Vagina (tissue), 2 donors: ENCODE measurements around the gene NHP2.

Experiments used
- POLR2A ChIP-seq, 2 donors: fragments of 450-650 bp; IDR thresholded peaks; one replicate each; pipeline ENCODE4 v1.6.1; 2017; ENCODE audit warnings: antibody characterized with exemption in 2 of 2, mild to moderate bottlenecking in 2 of 2, moderate library complexity in 2 of 2
- POLR2AphosphoS5 ChIP-seq, 2 donors: sonication (generic); formaldehyde crosslinking; IDR thresholded peaks; one replicate each; pipeline ENCODE4 v1.9.0; 2017; ENCODE audit warnings: antibody characterized with exemption in 2 of 2, mild to moderate bottlenecking in 2 of 2, low read depth in 1 of 2; ENCODE audit not compliant: insufficient read depth in 1 of 2
- TF ChIP-seq, protein P1 (sequence below), 3 experiments: fragments of 450-650 bp in 2 of 3; fragments of 200-600 bp in 1 of 3; sonication (generic) in 1 of 3; IDR thresholded peaks; one replicate each; pipeline ENCODE4 v1.5.1; 2017 to 2019; ENCODE audit warnings: antibody characterized with exemption in 3 of 3, mild to moderate bottlenecking in 2 of 3, moderate library complexity in 2 of 3

- TF ChIP-seq, protein P1, sequence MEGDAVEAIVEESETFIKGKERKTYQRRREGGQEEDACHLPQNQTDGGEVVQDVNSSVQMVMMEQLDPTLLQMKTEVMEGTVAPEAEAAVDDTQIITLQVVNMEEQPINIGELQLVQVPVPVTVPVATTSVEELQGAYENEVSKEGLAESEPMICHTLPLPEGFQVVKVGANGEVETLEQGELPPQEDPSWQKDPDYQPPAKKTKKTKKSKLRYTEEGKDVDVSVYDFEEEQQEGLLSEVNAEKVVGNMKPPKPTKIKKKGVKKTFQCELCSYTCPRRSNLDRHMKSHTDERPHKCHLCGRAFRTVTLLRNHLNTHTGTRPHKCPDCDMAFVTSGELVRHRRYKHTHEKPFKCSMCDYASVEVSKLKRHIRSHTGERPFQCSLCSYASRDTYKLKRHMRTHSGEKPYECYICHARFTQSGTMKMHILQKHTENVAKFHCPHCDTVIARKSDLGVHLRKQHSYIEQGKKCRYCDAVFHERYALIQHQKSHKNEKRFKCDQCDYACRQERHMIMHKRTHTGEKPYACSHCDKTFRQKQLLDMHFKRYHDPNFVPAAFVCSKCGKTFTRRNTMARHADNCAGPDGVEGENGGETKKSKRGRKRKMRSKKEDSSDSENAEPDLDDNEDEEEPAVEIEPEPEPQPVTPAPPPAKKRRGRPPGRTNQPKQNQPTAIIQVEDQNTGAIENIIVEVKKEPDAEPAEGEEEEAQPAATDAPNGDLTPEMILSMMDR (IDR thresholded peaks at IDR 0.05), result no peak
- TF ChIP-seq POLR2A (IDR thresholded peaks at IDR 0.05) (no peak), POLR2AphosphoS5 (IDR thresholded peaks at IDR 0.05; ENCODE audit: insufficient read depth in 1 of 2, low read depth in 1 of 2) (no peak)
Measured at GRCh38 chr5:178112545-178112944, 41.1 kb downstream of the NHP2 start.
